Breast epithelium (tissue), 4 donors: Measurements from ENCODE around the gene TEF. TPM values are rescaled to one million over a fixed set of nuclear protein-coding genes. Genes with fewer than 3 reads are reported as not detected.

Experiments
- DNase-seq, 2 donors: peaks; one replicate each; pipeline ENCODE4 v3.0.0-alpha.2; 2019; ENCODE audit warnings: low spot score in 2 of 2
- H3K27ac ChIP-seq, 2 donors: fragments of 200-600 bp; sonication (generic) in 1 of 2; one replicate each; pipeline ENCODE4 v1.5.1; 2016 to 2019; ENCODE audit warnings: mild to moderate bottlenecking in 1 of 2
- H3K27me3 ChIP-seq, 2 donors: fragments of 200-600 bp; sonication (generic) in 1 of 2; one replicate each; pipeline versions ENCODE4 v1.5.1 to v1.6.0; 2017 to 2019; ENCODE audit warnings: control low read depth in 1 of 2, mild to moderate bottlenecking in 1 of 2
- H3K36me3 ChIP-seq: fragments of 200-600 bp; one replicate; pipeline ENCODE4 v1.5.1; 2019
- H3K4me1 ChIP-seq, 2 donors: fragments of 200-600 bp; sonication (generic); one replicate each; pipeline ENCODE4 v1.5.1; 2016 to 2019; ENCODE audit warnings: control low read depth in 1 of 2
- H3K4me3 ChIP-seq, 3 donors: fragments of 200-600 bp; sonication (generic); 1 replicate in 2 of 3; 2 replicates in 1 of 3; pipeline ENCODE4 v1.5.1; 2016 to 2019; ENCODE audit warnings: mild to moderate bottlenecking in 3 of 3, moderate library complexity in 2 of 3
- H3K9me3 ChIP-seq, 2 donors: fragments of 200-600 bp; sonication (generic) in 1 of 2; one replicate each; pipeline ENCODE4 v1.5.1; 2016 to 2019; ENCODE audit warnings: control low read depth in 1 of 2
- POLR2A ChIP-seq: fragments of 450-650 bp; IDR thresholded peaks from one replicate; pipeline ENCODE4 v1.6.1; 2016; ENCODE audit warnings: antibody characterized with exemption, mild to moderate bottlenecking, moderate library complexity
- POLR2AphosphoS5 ChIP-seq, 3 donors: sonication (generic); formaldehyde crosslinking; IDR thresholded peaks; one replicate each; pipeline ENCODE4 v1.6.1; 2017; ENCODE audit warnings: antibody characterized with exemption in 3 of 3
- intact Hi-C: fragments of 100-400 bp; cut with DNase I; formaldehyde crosslinking; loops from one replicate; pipeline ENCODE4 v1.15.1; 2023; ENCODE audit warnings: low total_unique reads
- total RNA-seq, 3 donors: library from RNA; depleted of rRNA; stranded (reverse); fragments of >200 nt; gene quantifications; one replicate each; pipeline ENCODE4 v1.1.0, GENCODE V29; 2016
- TF ChIP-seq, protein P1 (sequence below), 3 donors: fragments of 450-650 bp; IDR thresholded peaks; one replicate each; pipeline ENCODE4 v1.5.1; 2016 to 2017; ENCODE audit warnings: antibody characterized with exemption in 3 of 3, mild to moderate bottlenecking in 3 of 3, moderate library complexity in 3 of 3

TEF gene
- total RNA-seq, 3 donors from 2014 or later, result 8.8 to 26.6 (median 15.7) TPM

DNA sequence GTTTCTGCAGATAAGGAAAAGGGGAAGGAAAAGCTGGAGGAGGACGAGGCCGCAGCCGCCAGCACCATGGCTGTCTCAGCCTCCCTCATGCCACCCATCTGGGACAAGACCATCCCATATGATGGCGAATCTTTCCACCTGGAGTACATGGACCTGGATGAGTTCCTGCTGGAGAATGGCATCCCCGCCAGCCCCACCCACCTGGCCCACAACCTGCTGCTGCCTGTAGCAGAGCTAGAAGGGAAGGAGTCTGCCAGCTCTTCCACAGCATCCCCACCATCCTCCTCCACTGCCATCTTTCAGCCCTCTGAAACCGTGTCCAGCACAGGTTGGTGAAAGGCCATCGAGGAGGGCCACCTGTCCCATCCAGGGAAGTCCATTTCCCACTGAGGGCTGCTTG, 5.6 kb downstream of the TEF start:
- Histone ChIP-seq H3K9me3 (no peaks in the 10 kb centered on the region), H3K4me1 (peaks cover 0 to 10% of the 10 kb centered on the region in 2 donors), H3K4me3 (no peak overlapping the region), H3K27ac (peak overlapping the region in 1 of 2 donors; percentile 21), H3K27me3 (no peaks in the 10 kb centered on the region), H3K36me3 (no peaks in the 10 kb centered on the region)
- no peak for DNase-seq
- no peak for TF ChIP-seq POLR2A
- TF ChIP-seq, protein P1, sequence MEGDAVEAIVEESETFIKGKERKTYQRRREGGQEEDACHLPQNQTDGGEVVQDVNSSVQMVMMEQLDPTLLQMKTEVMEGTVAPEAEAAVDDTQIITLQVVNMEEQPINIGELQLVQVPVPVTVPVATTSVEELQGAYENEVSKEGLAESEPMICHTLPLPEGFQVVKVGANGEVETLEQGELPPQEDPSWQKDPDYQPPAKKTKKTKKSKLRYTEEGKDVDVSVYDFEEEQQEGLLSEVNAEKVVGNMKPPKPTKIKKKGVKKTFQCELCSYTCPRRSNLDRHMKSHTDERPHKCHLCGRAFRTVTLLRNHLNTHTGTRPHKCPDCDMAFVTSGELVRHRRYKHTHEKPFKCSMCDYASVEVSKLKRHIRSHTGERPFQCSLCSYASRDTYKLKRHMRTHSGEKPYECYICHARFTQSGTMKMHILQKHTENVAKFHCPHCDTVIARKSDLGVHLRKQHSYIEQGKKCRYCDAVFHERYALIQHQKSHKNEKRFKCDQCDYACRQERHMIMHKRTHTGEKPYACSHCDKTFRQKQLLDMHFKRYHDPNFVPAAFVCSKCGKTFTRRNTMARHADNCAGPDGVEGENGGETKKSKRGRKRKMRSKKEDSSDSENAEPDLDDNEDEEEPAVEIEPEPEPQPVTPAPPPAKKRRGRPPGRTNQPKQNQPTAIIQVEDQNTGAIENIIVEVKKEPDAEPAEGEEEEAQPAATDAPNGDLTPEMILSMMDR (IDR thresholded peaks at IDR 0.05), result no peak
- no peak for TF ChIP-seq POLR2AphosphoS5 (IDR thresholded peaks at IDR 0.05)
- intact Hi-C loops, result no loop called here

DNA sequence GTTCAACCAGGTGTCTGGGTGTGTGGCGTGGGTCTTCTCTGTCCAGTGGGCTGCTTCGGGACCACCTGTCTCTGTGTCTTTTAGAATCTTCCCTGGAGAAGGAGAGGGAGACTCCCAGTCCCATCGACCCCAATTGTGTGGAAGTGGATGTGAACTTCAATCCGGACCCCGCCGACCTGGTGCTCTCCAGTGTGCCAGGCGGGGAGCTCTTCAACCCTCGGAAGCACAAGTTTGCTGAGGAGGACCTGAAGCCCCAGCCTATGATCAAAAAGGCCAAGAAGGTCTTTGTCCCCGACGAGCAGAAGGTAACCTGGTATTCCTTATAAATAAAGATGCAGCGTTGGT, 12.2 kb downstream of the TEF start:
- Histone ChIP-seq H3K27ac (peak overlapping the region; percentile 89 to 92), H3K4me1 (peaks cover 0 to 3% of the 10 kb centered on the region in 2 donors), H3K36me3 (peaks cover 11% of the 10 kb centered on the region), H3K9me3 (no peaks in the 10 kb centered on the region), H3K27me3 (no peaks in the 10 kb centered on the region), H3K4me3 (peak overlapping the region in 2 of 3 donors; percentile 2 to 32)
- no peak for DNase-seq
- TF ChIP-seq, protein P1 (IDR thresholded peaks at IDR 0.05), result no peak
- TF ChIP-seq POLR2A (no peak), POLR2AphosphoS5 (IDR thresholded peaks at IDR 0.05) (no peak)
- intact Hi-C loops, result loop anchor here (5.0 kb wide), 1 partner anchor 1623 kb away; the partner anchor contains the start of gene PACSIN2

DNA sequence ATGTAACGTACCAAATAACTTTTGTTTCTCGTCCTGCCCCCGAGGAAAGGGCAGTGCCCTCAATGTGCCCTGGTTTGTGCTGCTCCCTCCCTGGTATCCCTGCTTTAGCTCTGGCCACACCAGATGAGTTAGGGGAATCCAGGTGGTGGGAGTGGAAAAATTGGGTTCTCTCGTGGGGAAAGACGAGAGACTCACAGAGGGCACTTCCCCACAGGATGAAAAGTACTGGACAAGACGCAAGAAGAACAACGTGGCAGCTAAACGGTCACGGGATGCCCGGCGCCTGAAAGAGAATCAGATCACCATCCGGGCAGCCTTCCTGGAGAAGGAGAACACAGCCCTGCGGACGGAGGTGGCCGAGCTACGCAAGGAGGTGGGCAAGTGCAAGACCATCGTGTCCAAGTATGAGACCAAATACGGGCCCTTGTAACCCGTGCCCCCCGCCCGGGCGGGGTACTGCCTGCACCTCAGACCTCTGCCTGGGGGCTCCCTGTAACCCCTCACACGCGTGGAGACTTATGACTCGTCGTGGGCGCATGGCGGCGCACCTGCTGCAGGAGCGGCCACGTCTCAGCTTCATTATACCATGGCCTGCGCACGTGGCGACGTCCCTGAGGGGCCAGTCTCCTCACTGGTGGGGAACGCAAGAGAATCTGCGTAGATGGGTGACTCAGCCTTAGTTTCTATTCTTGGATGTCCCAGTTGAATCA, 13.9 kb downstream of the TEF start:
- TF ChIP-seq, protein P1 (IDR thresholded peaks at IDR 0.05), result no peak
- TF ChIP-seq POLR2AphosphoS5 (IDR thresholded peaks at IDR 0.05) (no peak), POLR2A (no peak)
- Histone ChIP-seq H3K27me3 (no peaks in the 10 kb centered on the region), H3K4me1 (peaks cover 0 to 3% of the 10 kb centered on the region in 2 donors), H3K36me3 (peaks cover 11% of the 10 kb centered on the region), H3K9me3 (no peaks in the 10 kb centered on the region), H3K27ac (peak overlapping the region; percentile 89 to 92), H3K4me3 (no peak overlapping the region)
- no peak for DNase-seq
- intact Hi-C loops, result no loop called here

DNA sequence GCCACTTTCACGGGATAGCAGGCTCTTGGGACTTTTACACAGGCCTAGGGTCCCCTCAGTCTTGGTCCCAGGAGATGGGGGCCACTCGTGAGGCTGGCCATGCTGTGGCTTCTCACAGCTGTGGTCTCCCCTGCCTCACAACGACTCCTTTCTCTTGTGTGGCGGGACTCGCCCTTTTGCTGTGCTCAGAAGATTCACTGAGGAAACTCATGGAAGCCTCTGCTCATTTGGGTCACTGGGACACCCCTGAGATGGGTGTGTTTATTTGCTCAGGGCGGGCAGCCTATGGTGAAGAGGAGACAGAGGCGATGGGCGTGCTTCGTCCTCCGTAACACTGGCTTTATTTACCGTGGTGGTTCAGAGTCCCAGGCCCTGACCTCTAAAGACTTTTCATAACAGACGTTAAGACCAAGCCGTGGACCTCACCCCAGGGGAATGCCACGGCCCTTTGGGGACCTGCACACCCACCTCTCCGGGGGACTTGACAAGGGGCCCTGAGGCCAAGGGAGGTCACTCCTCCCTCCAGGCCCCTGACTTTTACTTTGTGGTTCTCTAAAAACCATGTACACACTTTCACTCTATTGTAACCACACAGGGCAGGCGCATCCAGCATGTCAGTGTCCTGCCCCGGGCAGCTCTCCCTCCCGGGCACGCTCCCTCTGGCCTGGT, 15.5 kb downstream of the TEF start:
- no peak for DNase-seq
- Histone ChIP-seq H3K36me3 (peaks cover 11% of the 10 kb centered on the region), H3K4me3 (no peak overlapping the region), H3K27ac (peak overlapping the region in 1 of 2 donors; percentile 17), H3K4me1 (peaks cover 0 to 3% of the 10 kb centered on the region in 2 donors), H3K9me3 (no peaks in the 10 kb centered on the region), H3K27me3 (no peaks in the 10 kb centered on the region)
- intact Hi-C loops, result no loop called here
- TF ChIP-seq, protein P1 (IDR thresholded peaks at IDR 0.05), result no peak
- TF ChIP-seq POLR2A (no peak), POLR2AphosphoS5 (IDR thresholded peaks at IDR 0.05) (no peak)

DNA sequence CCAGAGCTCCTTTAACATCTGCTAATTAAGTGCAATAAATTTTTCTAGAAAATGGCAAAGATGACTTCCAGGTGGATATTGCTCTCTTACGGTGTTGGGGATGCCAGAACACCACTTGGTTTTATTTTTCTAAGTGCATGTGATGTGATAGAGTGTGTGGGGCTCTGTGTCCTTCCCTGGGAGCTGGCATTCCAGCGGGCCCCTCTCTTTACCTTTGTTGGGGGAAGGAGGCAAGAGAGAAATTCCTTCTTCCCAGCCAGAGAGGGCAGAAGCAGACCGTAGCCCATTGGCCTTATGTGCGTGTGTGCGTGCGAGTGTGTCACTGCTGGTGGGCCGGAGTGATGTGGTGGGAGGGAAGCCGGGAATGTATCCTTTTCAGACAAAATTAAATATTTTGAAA, 17.2 kb downstream of the TEF start:
- H3K4me3 ChIP-seq, result no peak overlapping the region
- H3K9me3 ChIP-seq, result no peaks in the 10 kb centered on the region
- no peak overlapping the region for H3K27ac ChIP-seq
- H3K27me3 ChIP-seq, result no peaks in the 10 kb centered on the region
- peaks cover 11% of the 10 kb centered on the region for H3K36me3 ChIP-seq
- H3K4me1 ChIP-seq, result peaks cover 0 to under 1% of the 10 kb centered on the region in 2 donors
- DNase-seq, result no peak
- intact Hi-C loops, result no loop called here
- TF ChIP-seq POLR2AphosphoS5 (IDR thresholded peaks at IDR 0.05) (no peak), POLR2A (no peak)
- TF ChIP-seq, protein P1 (IDR thresholded peaks at IDR 0.05), result no peak
